Memory B cell (primary cell): Measurements from ENCODE around the gene SLC1A6.

Source experiments
- ATAC-seq: fragments of 150-1000 bp; cut with Tn5 transposase; 2 replicates; pipeline ENCODE4 v1.10.0; 2021; ENCODE audit warnings: low read depth, mild to moderate bottlenecking, moderate library complexity
- DNase-seq, 2 donors: peaks; one replicate each; pipeline ENCODE4 v3.0.0; 2022; ENCODE audit warnings: low spot score in 2 of 2
- H3K27ac Mint-ChIP-seq: one replicate; pipeline ENCODE4 v1.8.0; 2022; ENCODE audit warnings: mild to moderate bottlenecking, moderate library complexity, mixed read lengths
- H3K27me3 Mint-ChIP-seq: one replicate; pipeline ENCODE4 v1.8.0; 2022; ENCODE audit warnings: mixed read lengths
- H3K36me3 Mint-ChIP-seq: one replicate; pipeline ENCODE4 v1.8.0; 2022; ENCODE audit warnings: mild to moderate bottlenecking, mixed read lengths
- H3K4me1 Mint-ChIP-seq: one replicate; pipeline ENCODE4 v1.8.0; 2022; ENCODE audit warnings: mixed read lengths
- H3K4me3 Mint-ChIP-seq: one replicate; pipeline ENCODE4 v1.8.0; 2022; ENCODE audit warnings: mild to moderate bottlenecking, moderate library complexity, mixed read lengths
- H3K9me3 Mint-ChIP-seq: one replicate; pipeline ENCODE4 v1.8.0; 2022; ENCODE audit warnings: mixed read lengths

SLC1A6 gene

GRCh38 chr19:14944456-14944855, 35.2 kb downstream of the SLC1A6 start:
- H3K36me3 Mint-ChIP-seq = no peaks in the 10 kb centered on the region
- H3K27ac Mint-ChIP-seq = no peak overlapping the region
- H3K4me3 Mint-ChIP-seq = no peak overlapping the region
- peaks cover 7% of the 10 kb centered on the region for H3K4me1 Mint-ChIP-seq
- DNase-seq (no peak), ATAC-seq (no peak)
- H3K27me3 Mint-ChIP-seq = no peaks in the 10 kb centered on the region
- H3K9me3 Mint-ChIP-seq = no peaks in the 10 kb centered on the region

GRCh38 chr19:14943601-14944000, 36.1 kb downstream of the SLC1A6 start:
- ATAC-seq (peak; percentile 19), DNase-seq (no peak)
- H3K9me3 Mint-ChIP-seq = no peaks in the 10 kb centered on the region
- no peak overlapping the region for H3K4me3 Mint-ChIP-seq
- H3K36me3 Mint-ChIP-seq = no peaks in the 10 kb centered on the region
- H3K27me3 Mint-ChIP-seq = no peaks in the 10 kb centered on the region
- peaks cover 7% of the 10 kb centered on the region for H3K4me1 Mint-ChIP-seq
- peak overlapping the region; percentile 8 for H3K27ac Mint-ChIP-seq

GRCh38 chr19:14941189-14941588, 38.5 kb downstream of the SLC1A6 start, which contains the start of gene OR7C2:
OR7C2 (plus strand) TSS chr19:14941489; CDS start chr19:14941489, 0 bp downstream.
- Mint-ChIP-seq H3K27ac (no peak within 1 kb of the TSS), H3K36me3 (no peaks in the 10 kb centered on the region), H3K4me1 (peaks cover 7% of the 10 kb centered on the region), H3K27me3 (peaks cover 2% of the 10 kb centered on the region), H3K4me3 (no peak within 1 kb of the TSS), H3K9me3 (no peaks in the 10 kb centered on the region)
- ATAC-seq (no peak), DNase-seq (no peak)

GRCh38 chr19:14940266-14940665, 39.4 kb downstream of the SLC1A6 start:
- H3K27ac Mint-ChIP-seq = no peak overlapping the region
- peaks cover 5% of the 10 kb centered on the region for H3K27me3 Mint-ChIP-seq
- no peak overlapping the region for H3K4me3 Mint-ChIP-seq
- DNase-seq (no peak), ATAC-seq (no peak)
- H3K4me1 Mint-ChIP-seq = peaks cover 7% of the 10 kb centered on the region
- H3K9me3 Mint-ChIP-seq = no peaks in the 10 kb centered on the region
- H3K36me3 Mint-ChIP-seq = no peaks in the 10 kb centered on the region

- Mint-ChIP-seq H3K4me1 (no peaks in the 10 kb centered on the region), H3K36me3 (peaks cover 2% of the 10 kb centered on the region), H3K27me3 (peaks cover 9% of the 10 kb centered on the region), H3K9me3 (peaks cover 6% of the 10 kb centered on the region), H3K4me3 (no peak overlapping the region), H3K27ac (no peak overlapping the region)
- DNase-seq = no peak
- ATAC-seq = no peak
Measured at GRCh38 chr19:14933506-14933905, 46.2 kb downstream of the SLC1A6 start.

GRCh38 chr19:14916848-14917247, 62.8 kb downstream of the SLC1A6 start:
- H3K27me3 Mint-ChIP-seq = peaks cover 15% of the 10 kb centered on the region
- H3K4me3 Mint-ChIP-seq = no peak overlapping the region
- no peak for DNase-seq
- no peak for ATAC-seq
- no peaks in the 10 kb centered on the region for H3K36me3 Mint-ChIP-seq
- H3K9me3 Mint-ChIP-seq = peaks cover 10% of the 10 kb centered on the region
- no peaks in the 10 kb centered on the region for H3K4me1 Mint-ChIP-seq
- H3K27ac Mint-ChIP-seq = no peak overlapping the region

GRCh38 chr19:14915116-14915515, 64.5 kb downstream of the SLC1A6 start:
- no peaks in the 10 kb centered on the region for H3K4me1 Mint-ChIP-seq
- DNase-seq = no peak
- no peaks in the 10 kb centered on the region for H3K36me3 Mint-ChIP-seq
- peaks cover 15% of the 10 kb centered on the region for H3K27me3 Mint-ChIP-seq
- H3K27ac Mint-ChIP-seq = no peak overlapping the region
- peaks cover 10% of the 10 kb centered on the region for H3K9me3 Mint-ChIP-seq
- no peak overlapping the region for H3K4me3 Mint-ChIP-seq
- ATAC-seq = no peak

GRCh38 chr19:14906711-14907110, 73.0 kb downstream of the SLC1A6 start:
- H3K4me3 Mint-ChIP-seq = no peak overlapping the region
- no peaks in the 10 kb centered on the region for H3K4me1 Mint-ChIP-seq
- H3K27me3 Mint-ChIP-seq = peaks cover 20% of the 10 kb centered on the region
- no peak for DNase-seq
- no peak overlapping the region for H3K27ac Mint-ChIP-seq
- no peaks in the 10 kb centered on the region for H3K36me3 Mint-ChIP-seq
- ATAC-seq = no peak
- no peaks in the 10 kb centered on the region for H3K9me3 Mint-ChIP-seq

- Mint-ChIP-seq H3K36me3 (no peaks in the 10 kb centered on the region), H3K27ac (no peak overlapping the region), H3K9me3 (no peaks in the 10 kb centered on the region), H3K4me3 (no peak overlapping the region), H3K4me1 (peaks cover 4% of the 10 kb centered on the region), H3K27me3 (peaks cover 23% of the 10 kb centered on the region)
- ATAC-seq (no peak), DNase-seq (no peak)
Measured at GRCh38 chr19:14901675-14902260, 77.9 kb downstream of the SLC1A6 start.
